Stimulated activated CD4-positive, alpha-beta T cell treated with anti-CD3 and anti-CD28 coated beads, Interleukin-2, amount 100 ng/mL, for 48 hours (primary cell): ENCODE results near the gene ALDH9A1.
A peak's percentile ranks its signal among the peaks of the same experiment; 100 is the strongest.
"Not testable (repeated sequence)": the region's sequence is repeated elsewhere in the genome, so short reads cannot be mapped to it uniquely, and the experiment has no call there.

Experiments
- DNase-seq, 2 donors: peaks; one replicate each; pipeline ENCODE4 v3.0.0-alpha.2; 2020

The ALDH9A1 gene

DNA sequence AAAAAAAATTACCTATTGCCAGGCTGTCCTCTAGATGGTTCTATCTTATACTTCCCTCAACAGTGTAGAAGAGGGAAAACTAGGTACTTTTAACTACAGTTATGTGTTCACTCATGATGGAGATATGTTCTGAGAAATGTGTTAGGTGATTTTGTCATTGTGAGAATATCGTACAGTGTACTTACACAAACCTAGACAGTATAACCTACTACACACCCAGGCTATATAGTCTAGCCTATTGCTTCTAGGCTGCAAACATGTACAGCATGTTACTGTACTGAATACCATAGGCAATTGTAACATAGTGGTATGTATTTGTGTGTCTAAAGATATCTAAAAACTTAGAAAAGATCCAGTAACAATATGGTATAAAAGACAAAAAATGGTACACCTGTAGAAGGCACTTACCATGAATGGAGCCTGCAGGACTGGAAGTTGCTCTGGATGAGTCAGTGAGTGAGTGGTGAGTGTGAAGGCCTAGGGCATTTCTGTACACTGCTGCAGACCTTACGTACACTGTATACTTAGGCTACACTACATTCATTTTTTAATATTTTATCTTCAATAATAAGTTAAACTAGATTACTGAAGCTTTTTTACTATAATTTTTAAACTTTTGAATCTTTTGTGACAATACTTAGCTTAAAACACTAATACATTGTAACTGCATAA is 54.2 kb downstream of the ALDH9A1 start:
- no peak for DNase-seq

DNA sequence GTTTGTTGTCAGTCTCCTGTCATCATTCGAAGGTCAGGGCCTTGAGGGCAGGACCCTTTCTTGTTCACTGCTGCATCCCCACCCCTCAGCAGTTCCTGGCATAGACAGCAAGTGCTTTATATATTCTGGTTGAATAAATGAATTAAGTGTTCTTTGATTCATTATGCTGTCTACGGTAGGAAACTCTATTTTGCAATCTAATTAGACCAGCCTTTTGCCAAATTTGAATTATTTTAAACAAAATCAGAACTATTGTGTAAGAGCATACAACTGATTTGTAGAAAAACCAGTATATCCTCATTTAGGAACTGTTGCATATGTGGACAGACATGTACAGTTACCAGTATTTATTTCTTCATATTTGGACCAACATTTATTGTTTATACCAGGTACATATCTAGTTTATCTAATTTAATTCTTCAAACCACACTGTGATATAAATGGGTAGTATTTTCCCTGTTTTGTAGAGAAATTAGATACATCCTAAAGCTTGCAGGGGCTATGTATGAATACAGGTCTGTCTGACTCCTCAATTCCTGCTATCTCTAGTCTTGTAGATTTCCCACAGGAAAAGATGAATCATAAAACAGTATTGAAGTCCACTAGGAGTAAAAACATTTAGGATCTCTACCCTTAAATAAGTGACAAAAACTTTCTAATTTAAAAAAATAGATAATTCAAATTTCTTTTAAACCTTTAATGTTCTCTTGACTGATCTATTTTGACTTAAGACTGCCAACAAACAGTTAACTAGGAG is 57.0 kb downstream of the ALDH9A1 start:
- DNase-seq: no peak

DNA sequence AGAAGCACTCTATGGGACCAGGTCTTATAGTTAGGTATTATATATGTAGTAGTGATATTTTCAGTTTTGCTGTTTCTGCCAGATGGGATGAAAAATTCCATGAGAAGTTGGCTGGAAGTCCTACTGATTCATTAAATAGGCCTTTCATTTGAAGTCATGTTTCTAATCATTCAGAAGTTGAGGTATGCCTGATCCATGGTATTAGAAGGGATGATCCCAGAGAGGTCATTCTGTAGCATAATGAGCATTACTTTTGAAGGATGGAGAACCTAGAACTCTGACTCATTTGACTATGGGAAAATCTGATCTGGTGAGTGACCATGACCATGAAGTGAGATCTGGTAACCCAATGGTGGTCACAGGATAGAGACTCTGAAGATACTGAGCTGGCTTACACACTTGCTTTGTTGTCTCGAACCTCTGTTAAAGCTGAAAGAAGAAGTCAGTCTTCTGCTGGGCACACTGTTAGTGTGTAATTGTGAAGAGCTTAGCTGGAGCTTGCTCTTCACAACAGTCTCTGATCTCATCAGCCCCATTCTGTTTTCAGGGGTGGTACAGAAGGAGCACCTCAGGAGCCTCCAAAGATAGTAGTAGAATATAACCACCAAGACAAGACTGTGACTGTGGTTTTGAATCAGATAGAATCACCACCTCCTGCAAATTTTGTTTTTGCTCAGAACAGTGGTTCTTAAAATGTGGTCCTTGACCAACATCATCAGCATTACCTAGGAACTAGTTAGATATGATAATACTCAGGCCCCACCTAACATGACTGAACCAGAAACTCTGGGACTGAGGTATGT is 58.3 kb downstream of the ALDH9A1 start:
- no peak for DNase-seq

GRCh38 chr1:165638211-165638610 is 60.2 kb downstream of the ALDH9A1 start:
- not testable (repeated sequence) for DNase-seq

- DNase-seq: no peak
These were observed 60.9 kb downstream of the ALDH9A1 start for GRCh38 chr1:165637427-165637826.

- no peak for DNase-seq
These were observed 62.5 kb downstream of the ALDH9A1 start for GRCh38 chr1:165635823-165636222.

- DNase-seq: no peak
These were observed 63.0 kb downstream of the ALDH9A1 start for GRCh38 chr1:165635329-165635728.

DNA sequence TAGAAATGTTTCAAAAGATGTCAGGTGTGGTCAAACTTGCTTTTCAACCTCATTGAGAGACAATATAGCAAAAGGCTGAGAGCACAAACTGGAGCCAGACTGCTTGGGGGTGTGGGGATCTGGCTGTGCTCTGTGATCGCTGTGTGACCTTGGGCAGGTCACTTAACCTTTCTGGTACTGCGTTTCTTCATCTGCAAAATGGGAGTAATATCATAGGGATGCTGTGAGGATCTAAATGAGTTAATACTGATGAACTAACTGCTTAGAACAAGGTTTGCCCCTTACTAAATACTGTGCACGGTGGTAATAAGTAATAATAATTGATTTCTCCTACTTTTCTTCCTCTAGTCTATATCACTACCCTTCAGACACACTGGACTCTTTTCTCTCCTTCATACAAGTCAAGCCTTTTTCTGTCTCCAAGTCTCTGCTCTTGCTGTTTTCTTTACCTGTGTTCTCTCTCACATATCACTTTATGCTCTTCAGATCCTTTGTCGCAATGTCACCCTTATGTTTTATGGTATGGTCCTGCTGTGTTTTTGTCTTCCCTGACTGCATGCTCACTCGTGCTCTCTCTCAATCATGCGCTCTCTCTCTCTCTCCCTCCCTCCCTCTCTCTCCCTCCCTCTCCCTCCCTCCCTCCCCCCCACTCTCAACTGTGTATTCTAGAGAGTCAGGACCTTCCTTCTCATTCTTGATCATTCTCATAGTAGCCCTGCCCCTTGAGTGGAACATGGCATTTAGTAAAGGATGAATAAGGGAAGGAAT is 64.0 kb downstream of the ALDH9A1 start:
- no peak for DNase-seq

GRCh38 chr1:165633614-165634013 is 64.7 kb downstream of the ALDH9A1 start:
- DNase-seq: no peak

GRCh38 chr1:165632491-165632890 is 65.9 kb downstream of the ALDH9A1 start:
- no peak for DNase-seq

DNA sequence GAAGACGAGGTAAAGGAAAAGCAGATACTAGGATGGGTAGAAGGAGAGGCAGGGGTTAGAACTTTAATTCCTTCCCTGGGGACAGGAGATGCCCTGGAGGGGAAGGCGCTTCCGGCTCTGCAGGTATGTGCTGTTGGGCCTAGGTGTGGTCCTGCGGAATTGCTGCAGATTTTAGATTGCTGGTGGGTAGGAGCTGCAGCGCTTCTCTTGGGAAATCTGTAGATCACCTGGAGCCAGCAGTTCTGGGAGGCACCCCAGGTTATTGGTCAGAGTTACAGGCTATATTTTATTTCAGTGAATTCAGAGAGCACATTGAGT is 66.3 kb downstream of the ALDH9A1 start:
- no peak for DNase-seq

DNA sequence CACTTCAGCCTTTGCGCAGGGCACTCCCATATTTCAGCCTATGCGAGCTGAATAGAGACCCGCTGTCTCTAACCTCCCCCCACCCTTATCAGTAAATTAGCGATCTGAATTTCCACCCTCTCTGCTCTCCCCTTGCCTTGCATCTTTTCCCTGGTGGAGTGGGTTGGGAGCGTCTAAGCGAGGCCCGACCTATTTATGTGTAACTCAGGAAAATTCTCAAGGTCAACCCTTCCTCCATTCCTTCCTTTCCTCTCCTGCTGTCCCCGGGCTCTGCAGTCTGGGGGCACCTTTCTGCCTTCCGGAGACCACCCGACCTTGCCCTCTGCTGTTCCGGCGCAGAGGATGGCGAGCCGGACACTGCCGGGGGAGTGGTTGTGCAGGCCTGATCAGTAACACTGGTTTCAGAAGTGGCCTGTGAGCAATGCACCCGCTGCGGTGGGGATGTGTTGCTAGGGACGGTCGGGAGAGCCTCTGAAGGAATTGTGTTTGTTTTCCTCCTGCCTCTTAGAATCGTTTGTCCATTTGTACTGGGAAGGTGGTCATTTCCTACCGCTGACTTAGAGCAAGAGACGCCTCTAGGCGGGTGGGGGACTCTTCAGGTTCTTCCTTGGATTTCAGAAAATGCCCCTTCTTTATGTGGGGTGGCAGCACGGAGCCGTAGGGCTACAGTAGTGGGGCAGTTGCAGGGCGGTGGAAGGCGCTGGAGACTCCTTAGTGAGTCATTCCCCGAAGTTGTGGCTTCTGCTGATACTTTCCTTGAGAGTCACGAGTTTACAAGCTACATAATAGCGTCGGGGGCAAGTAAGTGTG is 66.8 kb downstream of the ALDH9A1 start:
- DNase-seq: peak; percentile 33 to 44

DNA sequence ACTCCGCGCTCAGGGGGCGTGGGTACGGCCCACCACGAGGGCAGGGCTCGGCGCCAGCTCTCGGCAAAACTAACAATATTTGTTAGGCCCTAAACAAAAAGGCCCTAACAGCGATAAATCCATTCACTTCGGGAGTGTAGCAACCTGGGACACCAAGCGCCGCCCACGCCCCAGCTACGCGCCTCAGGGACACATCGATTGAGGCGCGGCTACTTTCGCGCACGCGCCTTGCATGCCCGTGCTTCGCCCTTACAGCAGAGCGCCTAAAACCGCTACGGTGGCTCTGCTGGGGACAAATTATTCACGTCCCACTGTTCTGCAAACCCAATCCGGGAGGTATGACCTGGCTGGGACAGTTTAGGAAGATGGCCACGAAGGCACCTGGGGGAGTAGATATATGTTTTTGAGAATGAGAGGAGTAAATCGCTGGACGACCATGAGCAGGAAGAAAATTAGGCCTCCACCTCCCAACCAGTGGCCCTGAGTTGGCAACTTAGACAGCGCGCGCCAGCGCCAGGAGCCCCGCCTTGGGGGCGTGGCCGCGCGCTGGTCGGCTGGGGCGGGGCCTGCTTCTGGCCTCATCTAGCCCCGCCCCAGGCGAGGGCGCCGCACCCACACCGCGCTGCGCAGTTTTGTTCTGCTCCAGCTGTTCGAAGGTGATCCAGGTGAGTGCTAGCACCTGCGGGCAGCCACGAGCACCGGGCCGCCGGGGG is 67.6 kb downstream of the ALDH9A1 start, which contains the start of gene MGST3:
Gene MGST3 (plus strand): TSS at position 606 of the 713 bp plus-strand sequence. CDS start 18,614 bp downstream, outside the sequence.
- peak; percentile 94 for DNase-seq

DNA sequence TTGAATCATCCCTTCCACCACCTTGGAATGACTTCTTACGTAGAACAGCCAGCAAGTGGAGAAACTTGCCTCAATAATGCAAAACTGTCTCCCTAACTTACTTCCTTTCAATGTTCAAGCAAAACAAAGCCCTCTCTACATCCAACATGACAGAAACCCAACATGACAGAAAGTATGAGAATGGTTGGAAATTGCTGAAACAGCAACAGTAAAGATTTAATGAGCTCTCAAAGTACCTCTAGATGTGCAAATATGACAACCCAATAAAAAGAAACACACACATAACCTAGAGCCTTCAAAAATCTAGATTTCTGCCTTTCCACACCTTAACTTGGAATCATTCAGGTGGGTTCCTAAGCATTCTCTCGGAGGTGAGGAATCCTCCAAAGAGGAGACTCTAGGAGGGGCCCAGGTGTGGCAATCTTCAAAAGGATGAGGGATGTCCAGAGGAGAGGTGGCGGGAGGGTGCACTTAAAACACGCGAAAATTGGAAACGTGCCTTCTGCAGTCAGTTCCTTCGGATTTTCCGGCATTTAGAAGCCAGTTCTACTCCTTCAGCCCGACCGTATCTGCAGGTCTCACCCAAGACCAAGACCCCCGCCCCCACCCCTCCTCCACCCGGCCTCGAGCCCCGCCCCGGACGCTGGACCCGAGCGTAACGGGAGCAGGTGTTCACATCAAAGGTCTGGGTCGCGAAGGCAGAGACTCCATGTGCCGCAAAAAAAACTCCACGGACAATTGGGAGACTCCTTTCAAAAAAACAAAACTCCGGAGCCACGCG is 68.3 kb downstream of the ALDH9A1 start:
- DNase-seq: no peak

GRCh38 chr1:165629151-165629550 is 69.2 kb downstream of the ALDH9A1 start:
- DNase-seq: no peak

GRCh38 chr1:165628147-165628822 is 70.1 kb downstream of the ALDH9A1 start:
- DNase-seq: no peak

GRCh38 chr1:165624441-165624840 is 73.9 kb downstream of the ALDH9A1 start:
- no peak for DNase-seq

- no peak for DNase-seq
These were observed 74.7 kb downstream of the ALDH9A1 start for GRCh38 chr1:165623624-165624023.

DNA sequence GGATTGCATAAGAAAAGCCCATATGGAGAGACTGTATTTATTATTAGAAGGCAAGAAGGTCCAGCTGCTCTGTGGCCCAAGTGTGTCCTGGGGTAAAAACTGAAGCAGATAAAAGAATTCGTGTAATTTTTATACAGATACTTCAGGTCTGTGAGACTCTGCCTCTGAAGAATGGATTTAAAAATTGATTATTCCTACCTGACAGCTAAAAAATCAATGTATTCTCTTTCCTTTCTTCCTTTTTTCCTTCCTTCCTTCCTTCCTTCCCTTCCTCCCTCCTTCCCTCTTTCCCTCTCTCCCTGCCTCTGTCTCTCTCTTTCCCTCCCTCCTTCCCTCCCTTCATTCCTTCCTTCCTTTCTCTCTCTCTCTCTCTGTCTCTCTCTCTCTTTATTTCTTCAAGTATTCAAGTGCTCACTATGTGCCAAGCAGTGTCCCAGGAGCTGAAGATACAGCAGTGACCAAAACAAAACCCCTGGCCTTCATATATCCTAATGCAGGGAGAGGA is 78.7 kb downstream of the ALDH9A1 start:
- DNase-seq: no peak
